PC-3 (cell line): ENCODE results near the gene BCAT1. TPM values are rescaled to one million over a fixed set of nuclear protein-coding genes. Genes with fewer than 3 reads are reported as not detected.

Experiments used
- ATAC-seq: fragments of 200-7000 bp; cut with Tn5 transposase; 2 replicates; pipeline ENCODE4 v1.9.1; 2020; ENCODE audit warnings: mild to moderate bottlenecking, moderate library complexity
- BruUV-seq: library from RNA; stranded (reverse); fragments of 400-500 nt; replicated peaks from 2 replicates; lab custom pipeline; 2021; lab: Mats Ljungman, UMichigan
- CTCF ChIA-PET: fragments of 300-600 bp; sonication (Branson Sonifier 250); formaldehyde crosslinking; loops from one replicate; lab custom pipeline; 2022; ENCODE audit warnings: antibody characterized with exemption; lab: Charles Lee
- POLR2A ChIA-PET: fragments of 300-600 bp; sonication (Branson Sonifier 250); formaldehyde crosslinking; loops from one replicate; lab custom pipeline; 2022; ENCODE audit warnings: antibody characterized with exemption; ENCODE audit not compliant: unreplicated experiment; lab: Charles Lee
- DNase-seq: peaks from one replicate; pipeline ENCODE4 v3.0.0-alpha.2; 2015
- H2AFZ ChIP-seq: fragments of 300-600 bp; sonication (generic); 2 replicates; pipeline ENCODE4 v1.6.0; 2016; ENCODE audit warnings: antibody characterized with exemption, low read length
- H3F3A ChIP-seq: fragments of 300-600 bp; sonication (generic); one replicate; pipeline ENCODE4 v1.6.0; 2017; ENCODE audit warnings: antibody characterized with exemption, low read length, control low read depth, mild to moderate bottlenecking; ENCODE audit not compliant: unreplicated experiment
- H3K27ac ChIP-seq: fragments of 300-600 bp; sonication (generic); 2 replicates; pipeline ENCODE4 v1.5.1; 2016; ENCODE audit warnings: mild to moderate bottlenecking, low read length
- H3K27me3 ChIP-seq: fragments of 300-600 bp; sonication (generic); 2 replicates; pipeline ENCODE4 v1.6.1; 2016; ENCODE audit warnings: low read length, mixed read lengths
- H3K36me3 ChIP-seq: fragments of 300-600 bp; sonication (generic); 2 replicates; pipeline ENCODE4 v1.6.1; 2016; ENCODE audit warnings: low read depth, mixed run types, low read length, mixed read lengths
- H3K4me1 ChIP-seq: fragments of 300-600 bp; sonication (generic); 2 replicates; pipeline ENCODE4 v1.5.1; 2016; ENCODE audit warnings: low read length; ENCODE audit not compliant: insufficient read depth
- H3K4me2 ChIP-seq: fragments of 300-600 bp; sonication (generic); 2 replicates; pipeline ENCODE4 v1.6.0; 2016; ENCODE audit warnings: low read length
- H3K4me3 ChIP-seq: fragments of 300-600 bp; sonication (generic); 2 replicates; pipeline ENCODE4 v1.5.1; 2016; ENCODE audit warnings: mild to moderate bottlenecking, low read length, mixed read lengths
- H3K79me2 ChIP-seq: fragments of 300-600 bp; sonication (generic); 2 replicates; pipeline ENCODE4 v1.6.1; 2017; ENCODE audit warnings: low read length, mixed read lengths
- H3K9ac ChIP-seq: fragments of 300-600 bp; sonication (generic); 2 replicates; pipeline ENCODE4 v1.6.0; 2016; ENCODE audit warnings: mild to moderate bottlenecking, low read length
- H3K9me2 ChIP-seq: fragments of 300-600 bp; sonication (generic); replicated peaks from 2 replicates; pipeline ENCODE4 v1.6.1; 2016; ENCODE audit warnings: mixed run types, low read length, mixed read lengths
- H3K9me3 ChIP-seq: fragments of 300-600 bp; sonication (generic); 2 replicates; pipeline ENCODE4 v1.6.1; 2016; ENCODE audit warnings: low read length, mixed read lengths
- H4K20me1 ChIP-seq: fragments of 300-600 bp; sonication (generic); 2 replicates; pipeline ENCODE4 v1.6.1; 2016; ENCODE audit warnings: low read length, mixed read lengths
- EZH2 ChIP-seq: fragments of 300-600 bp; sonication (generic); IDR thresholded peaks from one replicate; pipeline ENCODE4 v1.6.1; 2017; ENCODE audit warnings: antibody characterized with exemption, mild to moderate bottlenecking, low read length; ENCODE audit not compliant: unreplicated experiment
- EZH2phosphoT487 ChIP-seq: fragments of 300-600 bp; sonication (generic); IDR thresholded peaks from 2 replicates; pipeline ENCODE4 v1.6.1; 2018; ENCODE audit warnings: mild to moderate bottlenecking, antibody characterized with exemption, low read length, borderline replicate concordance
- intact Hi-C: fragments of 100-400 bp; cut with micrococcal nuclease; formaldehyde crosslinking; loops from 2 replicates; pipeline ENCODE4 v1.9.0; 2023
- total RNA-seq: library from RNA; depleted of rRNA; stranded (reverse); fragments of >200 nt; gene quantifications from 2 replicates; pipeline ENCODE4 v1.2.3, GENCODE V29; 2014
- TF ChIP-seq, protein P1 (sequence below): fragments of 300-600 bp; sonication (generic); conservative IDR thresholded peaks from 2 replicates; pipeline ENCODE4 v1.5.1; 2017; ENCODE audit warnings: antibody characterized with exemption, low read depth, mild to moderate bottlenecking, low read length

The BCAT1 gene
- total RNA-seq, 1 experiment from 2014 or later, result not detected

DNA sequence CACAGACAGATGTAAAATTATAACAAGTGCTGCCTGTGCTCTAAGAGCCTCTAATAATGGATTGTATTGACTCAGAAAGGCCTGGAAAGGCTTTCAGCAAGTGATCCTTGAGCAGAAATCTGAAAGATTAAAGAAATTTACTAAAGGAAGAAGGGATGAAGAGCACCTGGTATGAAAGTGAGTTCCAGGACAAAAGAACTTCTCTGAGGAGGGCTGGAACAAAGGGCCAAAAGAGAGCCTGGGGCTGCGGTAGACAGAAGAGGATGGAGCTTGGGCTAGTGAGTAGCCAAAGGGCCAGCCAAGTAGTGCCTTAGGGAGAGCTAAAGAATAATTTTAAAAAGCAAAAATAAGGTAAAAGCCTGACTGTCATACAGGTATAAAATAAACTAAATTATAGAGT lies 44.0 kb downstream of the BCAT1 start:
- TF ChIP-seq EZH2 (no peak), EZH2phosphoT487 (no peak)
- TF ChIP-seq, protein P1, sequence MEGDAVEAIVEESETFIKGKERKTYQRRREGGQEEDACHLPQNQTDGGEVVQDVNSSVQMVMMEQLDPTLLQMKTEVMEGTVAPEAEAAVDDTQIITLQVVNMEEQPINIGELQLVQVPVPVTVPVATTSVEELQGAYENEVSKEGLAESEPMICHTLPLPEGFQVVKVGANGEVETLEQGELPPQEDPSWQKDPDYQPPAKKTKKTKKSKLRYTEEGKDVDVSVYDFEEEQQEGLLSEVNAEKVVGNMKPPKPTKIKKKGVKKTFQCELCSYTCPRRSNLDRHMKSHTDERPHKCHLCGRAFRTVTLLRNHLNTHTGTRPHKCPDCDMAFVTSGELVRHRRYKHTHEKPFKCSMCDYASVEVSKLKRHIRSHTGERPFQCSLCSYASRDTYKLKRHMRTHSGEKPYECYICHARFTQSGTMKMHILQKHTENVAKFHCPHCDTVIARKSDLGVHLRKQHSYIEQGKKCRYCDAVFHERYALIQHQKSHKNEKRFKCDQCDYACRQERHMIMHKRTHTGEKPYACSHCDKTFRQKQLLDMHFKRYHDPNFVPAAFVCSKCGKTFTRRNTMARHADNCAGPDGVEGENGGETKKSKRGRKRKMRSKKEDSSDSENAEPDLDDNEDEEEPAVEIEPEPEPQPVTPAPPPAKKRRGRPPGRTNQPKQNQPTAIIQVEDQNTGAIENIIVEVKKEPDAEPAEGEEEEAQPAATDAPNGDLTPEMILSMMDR, result no peak
- Histone ChIP-seq H3K27ac (no peak overlapping the region), H3F3A (no peaks in the 10 kb centered on the region), H2AFZ (no peak overlapping the region), H3K4me1 (no peaks in the 10 kb centered on the region), H3K79me2 (no peaks in the 10 kb centered on the region), H3K9me3 (no peaks in the 10 kb centered on the region), H3K9me2 (no peaks in the 10 kb centered on the region), H3K4me2 (no peak overlapping the region), H4K20me1 (no peaks in the 10 kb centered on the region), H3K9ac (no peak overlapping the region), H3K27me3 (no peaks in the 10 kb centered on the region; the same call in 1 of the 2 replicates), H3K36me3 (no peaks in the 10 kb centered on the region), H3K4me3 (no peak overlapping the region)
- ChIA-PET POLR2A (no interaction called here), CTCF (no interaction called here)
- BruUV-seq, result no TSS peak
- DNase-seq (no peak), ATAC-seq (no peak)
- intact Hi-C loops, result no loop called here

DNA sequence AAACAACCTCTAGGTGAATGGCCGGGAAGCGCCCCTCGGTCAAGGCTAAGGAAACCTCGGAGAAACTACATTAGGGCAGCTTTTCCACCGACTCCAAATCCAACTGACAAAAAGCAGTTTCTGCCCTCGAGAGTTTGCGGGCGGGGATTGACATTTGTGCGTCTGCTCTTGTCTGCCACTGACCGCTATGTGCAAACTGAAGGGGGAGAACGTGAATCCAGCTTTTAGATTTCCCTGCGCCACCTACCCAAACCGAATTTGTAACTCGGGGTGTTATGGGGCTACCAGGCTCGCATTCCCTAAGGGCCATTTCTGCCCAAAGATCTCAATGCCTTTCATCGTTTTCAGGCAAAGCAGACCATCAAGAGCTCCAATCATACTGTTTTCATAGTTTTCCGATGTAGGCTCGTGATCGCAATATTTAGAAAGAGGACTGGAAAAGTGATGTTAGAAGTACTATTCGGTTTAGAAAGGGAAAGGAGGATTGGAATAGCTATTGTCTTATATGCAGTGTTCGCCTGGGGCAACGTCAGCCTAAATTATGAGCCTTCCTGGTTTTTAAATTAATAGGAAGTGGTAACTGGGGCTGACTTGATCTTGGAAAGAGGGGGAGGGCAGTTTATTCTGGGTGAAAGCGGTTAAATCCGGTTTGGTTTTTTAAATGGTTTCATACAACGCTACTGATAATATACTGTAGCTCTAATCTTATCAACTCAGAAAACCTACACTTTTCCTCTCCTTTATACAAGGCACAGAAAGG lies 45.4 kb downstream of the BCAT1 start:
- Histone ChIP-seq H2AFZ (no peak overlapping the region), H3K4me2 (no peak overlapping the region), H3K9me2 (no peaks in the 10 kb centered on the region), H4K20me1 (no peaks in the 10 kb centered on the region), H3K27ac (no peak overlapping the region), H3K79me2 (no peaks in the 10 kb centered on the region), H3K4me1 (no peaks in the 10 kb centered on the region), H3K36me3 (no peaks in the 10 kb centered on the region), H3K4me3 (no peak overlapping the region), H3F3A (no peaks in the 10 kb centered on the region), H3K9ac (no peak overlapping the region), H3K27me3 (no peaks in the 10 kb centered on the region; the same call in 1 of the 2 replicates), H3K9me3 (no peaks in the 10 kb centered on the region)
- no TSS peak for BruUV-seq
- intact Hi-C loops, result no loop called here
- ChIA-PET CTCF (no interaction called here), POLR2A (no interaction called here)
- TF ChIP-seq, protein P1, result no peak
- TF ChIP-seq EZH2, result no peak
- no peak for TF ChIP-seq EZH2phosphoT487
- ATAC-seq, result no peak
- DNase-seq, result no peak
